NCI-H226 (cell line): ENCODE data around the gene HAGHL.
"Not testable (repeated sequence)": the region's sequence is repeated elsewhere in the genome, so short reads cannot be mapped to it uniquely, and the experiment has no call there.

Experiments used
- DNase-seq: peaks from one replicate; pipeline ENCODE4 v3.0.0-alpha.2; 2015

The HAGHL gene

GRCh38 chr16:760545-761343, 33.8 kb downstream of the HAGHL start, which contains the start of gene MSLN:
TSS of gene MSLN (plus strand) at chr16:760734. CDS start at chr16:762681, 1,947 bp downstream.
- peak; percentile 97 for DNase-seq

GRCh38 chr16:761625-762513, 35.0 kb downstream of the HAGHL start:
- DNase-seq: no peak

GRCh38 chr16:762595-763268, 35.8 kb downstream of the HAGHL start:
- DNase-seq: no peak

- DNase-seq: no peak
Measured at GRCh38 chr16:763369-764183, 36.7 kb downstream of the HAGHL start.

- DNase-seq: no peak
Measured at GRCh38 chr16:764184-764750, 37.4 kb downstream of the HAGHL start.

GRCh38 chr16:764848-765487, 38.1 kb downstream of the HAGHL start:
- no peak for DNase-seq

GRCh38 chr16:765488-765865, 38.6 kb downstream of the HAGHL start:
- no peak for DNase-seq

GRCh38 chr16:766008-766819, 39.3 kb downstream of the HAGHL start:
- no peak for DNase-seq

GRCh38 chr16:766820-767640, 40.1 kb downstream of the HAGHL start:
- no peak for DNase-seq

GRCh38 chr16:767743-768235, 40.9 kb downstream of the HAGHL start:
- no peak for DNase-seq

- DNase-seq: no peak
Measured at GRCh38 chr16:768428-768827, 41.5 kb downstream of the HAGHL start.

GRCh38 chr16:769184-769784, 42.4 kb downstream of the HAGHL start:
- no peak for DNase-seq

- no peak for DNase-seq
Measured at GRCh38 chr16:769934-770333, 43.0 kb downstream of the HAGHL start.

- DNase-seq: no peak
Measured at GRCh38 chr16:770411-770810, 43.5 kb downstream of the HAGHL start.

- DNase-seq: no peak
Measured at GRCh38 chr16:772959-773358, 46.1 kb downstream of the HAGHL start.

GRCh38 chr16:774086-775001, 47.4 kb downstream of the HAGHL start:
- no peak for DNase-seq

GRCh38 chr16:775236-775796, 48.4 kb downstream of the HAGHL start:
- DNase-seq: no peak

- DNase-seq: not testable (repeated sequence)
Measured at GRCh38 chr16:776298-776697, 49.4 kb downstream of the HAGHL start.
